ENCODE results near the gene CACNA1G.

CACNA1G gene

GRCh38 chr17:50560185-50560824, at the start of gene CACNA1G:
CACNA1G (plus strand) TSS chr17:50560715; CDS start chr17:50561460, 745 bp downstream.
- peak; percentile 84 for DNase-seq

GRCh38 chr17:50511058-50511457, 49.5 kb upstream of the CACNA1G start:
- peak; percentile 15 for DNase-seq

- DNase-seq, result no peak
Measured at GRCh38 chr17:50513495-50513894, 47.0 kb upstream of the CACNA1G start.

- no peak for DNase-seq
Measured at GRCh38 chr17:50514388-50514787, 46.1 kb upstream of the CACNA1G start.

- no peak for DNase-seq
Measured at GRCh38 chr17:50514936-50515702, 45.4 kb upstream of the CACNA1G start.

GRCh38 chr17:50517011-50517410, 43.5 kb upstream of the CACNA1G start:
- DNase-seq, result no peak

GRCh38 chr17:50517504-50518383, 42.8 kb upstream of the CACNA1G start:
- DNase-seq, result no peak

- no peak for DNase-seq
Measured at GRCh38 chr17:50518384-50519023, 42.0 kb upstream of the CACNA1G start.

- DNase-seq, result no peak
Measured at GRCh38 chr17:50519141-50519834, 41.2 kb upstream of the CACNA1G start.

GRCh38 chr17:50520483-50520882, 40.0 kb upstream of the CACNA1G start:
- no peak for DNase-seq

- DNase-seq, result no peak
Measured at GRCh38 chr17:50521514-50521913, 39.0 kb upstream of the CACNA1G start.

- DNase-seq, result no peak
Measured at GRCh38 chr17:50522766-50523165, 37.7 kb upstream of the CACNA1G start.

- no peak for DNase-seq
Measured at GRCh38 chr17:50523208-50523607, 37.3 kb upstream of the CACNA1G start.

GRCh38 chr17:50524838-50525237, 35.7 kb upstream of the CACNA1G start:
- DNase-seq, result no peak

- DNase-seq, result no peak
Measured at GRCh38 chr17:50527155-50527762, 33.3 kb upstream of the CACNA1G start.

- no peak for DNase-seq
Measured at GRCh38 chr17:50527949-50528474, 32.5 kb upstream of the CACNA1G start.

GRCh38 chr17:50529849-50530248, 30.7 kb upstream of the CACNA1G start:
- DNase-seq, result no peak

GRCh38 chr17:50531428-50532025, 29.0 kb upstream of the CACNA1G start:
- DNase-seq, result no peak

GRCh38 chr17:50532452-50533024, 28.0 kb upstream of the CACNA1G start, which contains the start of gene EPN3:
EPN3 (plus strand) TSS chr17:50532735; CDS start chr17:50536557, 3,822 bp downstream.
- DNase-seq, result no peak

- no peak for DNase-seq
Measured at GRCh38 chr17:50533185-50533584, 27.3 kb upstream of the CACNA1G start.

GRCh38 chr17:50533720-50534148, 26.8 kb upstream of the CACNA1G start:
- DNase-seq, result no peak
